ENCODE data around the gene CCL8. TPM values are rescaled to one million over a fixed set of nuclear protein-coding genes. Genes with fewer than 3 reads are reported as not detected.

CCL8 gene
- total RNA-seq, 2 donors from 2014 or later, result not detected

Other genes with a start within 250 kb of the CCL8 start
- not detected for gene CCL2, start 64.2 kb upstream of the CCL8 start, total RNA-seq
- gene CCL7, start 49.2 kb upstream of the CCL8 start, total RNA-seq, result not detected
- not detected for gene CCL11, start 33.7 kb upstream of the CCL8 start, total RNA-seq
- not detected for gene CCL13, start 37.0 kb downstream of the CCL8 start, total RNA-seq
- not detected for gene CCL1, start 43.8 kb downstream of the CCL8 start, total RNA-seq

Measured in T-helper 17 cell (primary cell).